Measurements from ENCODE around the gene ARHGEF4.
"Not testable (repeated sequence)": the region's sequence is repeated elsewhere in the genome, so short reads cannot be mapped to it uniquely, and the experiment has no call there.

Gene ARHGEF4

DNA sequence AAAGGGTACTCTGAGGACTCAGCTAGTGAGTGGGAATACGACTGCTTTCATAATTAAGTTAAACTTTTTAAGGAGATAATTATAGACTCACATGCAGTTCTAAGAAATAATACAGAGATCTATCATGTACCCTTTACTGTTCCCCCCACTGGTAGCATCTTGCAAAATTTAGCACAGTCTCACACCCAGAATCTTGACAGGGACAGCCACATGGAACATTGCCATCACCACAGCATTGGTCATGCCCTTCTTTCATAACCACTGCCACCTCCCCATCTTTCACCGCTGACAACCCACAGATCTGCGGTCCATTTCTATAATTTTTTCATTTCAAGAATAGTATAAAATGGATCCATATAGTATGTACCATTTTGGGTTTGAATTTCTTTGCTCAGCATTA, 37.8 kb downstream of the ARHGEF4 start:
- H3K4me3 ChIP-seq (ENCODE audit: low read depth, low read length) = no peak overlapping the region
- no peak for DNase-seq (ENCODE audit: low read depth)

DNA sequence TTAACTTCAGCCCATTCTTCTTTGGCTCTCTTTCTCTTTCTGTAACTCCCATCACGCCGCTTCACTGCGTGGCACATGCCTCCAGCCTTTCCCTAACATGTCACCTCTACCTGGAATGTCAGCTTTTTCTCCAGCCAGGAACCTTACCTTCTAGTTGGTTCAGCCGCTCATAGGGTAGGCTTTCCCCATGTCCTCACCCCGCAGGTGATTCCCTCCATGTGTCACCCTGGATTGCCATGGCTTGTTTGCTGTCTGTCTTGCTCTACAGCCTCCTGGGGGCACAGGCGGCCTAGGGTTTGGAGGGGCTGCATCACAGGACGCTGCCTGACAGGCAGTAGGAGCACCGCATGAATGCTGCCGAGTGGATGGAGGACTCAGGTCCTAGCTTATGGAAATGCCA, 39.2 kb downstream of the ARHGEF4 start:
- no peak for DNase-seq (ENCODE audit: low read depth)
- H3K4me3 ChIP-seq (ENCODE audit: low read depth, low read length) = no peak overlapping the region

DNA sequence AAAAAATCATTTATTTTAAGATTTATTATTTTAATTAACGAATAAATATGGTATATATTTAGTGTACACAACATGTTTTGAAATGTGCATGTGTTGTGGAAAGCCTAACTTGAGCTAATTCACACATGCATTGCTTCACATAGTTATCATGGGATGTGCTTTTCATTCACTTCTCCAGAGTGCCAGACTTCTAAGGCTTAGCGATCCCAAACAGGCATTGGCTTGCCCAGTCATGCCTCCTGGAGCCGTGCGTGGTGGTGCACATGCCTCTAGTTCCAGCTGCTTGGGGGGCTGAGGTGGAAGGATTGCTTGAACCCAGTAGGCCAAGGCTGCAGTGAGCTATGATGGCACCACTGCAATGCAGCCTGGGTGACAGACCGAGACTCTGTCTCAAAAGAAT, 40.5 kb downstream of the ARHGEF4 start:
- no peak for DNase-seq (ENCODE audit: low read depth)
- no peak overlapping the region for H3K4me3 ChIP-seq (ENCODE audit: low read depth, low read length)

DNA sequence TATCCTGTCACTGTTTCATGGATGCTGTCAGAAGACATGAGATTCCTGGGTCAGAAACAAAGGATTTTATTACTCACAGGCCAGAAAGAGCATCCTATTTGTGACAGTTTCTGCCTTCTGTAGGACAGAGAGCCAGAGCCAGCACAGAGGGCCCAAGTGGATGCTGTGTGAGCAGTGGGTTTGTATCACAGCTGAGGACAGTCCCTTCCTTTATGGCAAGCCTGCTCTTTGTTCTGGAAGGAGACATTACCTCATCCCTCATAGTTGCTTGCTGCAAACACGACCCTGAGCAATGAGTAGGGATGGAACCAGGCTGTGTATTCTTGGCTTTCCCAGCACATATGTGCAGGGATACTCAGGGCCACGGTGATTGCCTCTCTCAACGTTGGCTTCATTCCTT, 41.6 kb downstream of the ARHGEF4 start:
- H3K4me3 ChIP-seq (ENCODE audit: low read depth, low read length) = no peak overlapping the region
- no peak for DNase-seq (ENCODE audit: low read depth)

DNA sequence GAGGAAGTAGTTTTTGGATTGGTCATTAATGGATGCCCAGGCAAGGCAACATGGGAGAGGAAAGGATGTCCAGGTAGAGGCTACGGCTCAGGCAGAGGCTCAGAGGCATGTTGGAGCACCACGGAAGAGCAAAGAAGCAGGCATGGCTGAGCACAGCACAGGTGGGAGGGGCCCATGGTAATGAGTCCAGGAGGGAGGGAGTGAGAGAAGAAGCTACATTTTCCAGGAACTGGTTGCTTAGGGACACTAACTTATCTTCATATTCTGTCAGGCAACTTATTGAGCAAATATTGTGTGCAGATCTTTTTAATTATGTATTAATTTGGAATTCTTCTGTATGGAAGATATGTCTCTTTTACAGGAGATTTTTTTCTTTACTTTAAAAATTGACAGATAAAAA, 42.2 kb downstream of the ARHGEF4 start:
- DNase-seq (ENCODE audit: low read depth) = no peak
- H3K4me3 ChIP-seq (ENCODE audit: low read depth, low read length) = no peak overlapping the region

DNA sequence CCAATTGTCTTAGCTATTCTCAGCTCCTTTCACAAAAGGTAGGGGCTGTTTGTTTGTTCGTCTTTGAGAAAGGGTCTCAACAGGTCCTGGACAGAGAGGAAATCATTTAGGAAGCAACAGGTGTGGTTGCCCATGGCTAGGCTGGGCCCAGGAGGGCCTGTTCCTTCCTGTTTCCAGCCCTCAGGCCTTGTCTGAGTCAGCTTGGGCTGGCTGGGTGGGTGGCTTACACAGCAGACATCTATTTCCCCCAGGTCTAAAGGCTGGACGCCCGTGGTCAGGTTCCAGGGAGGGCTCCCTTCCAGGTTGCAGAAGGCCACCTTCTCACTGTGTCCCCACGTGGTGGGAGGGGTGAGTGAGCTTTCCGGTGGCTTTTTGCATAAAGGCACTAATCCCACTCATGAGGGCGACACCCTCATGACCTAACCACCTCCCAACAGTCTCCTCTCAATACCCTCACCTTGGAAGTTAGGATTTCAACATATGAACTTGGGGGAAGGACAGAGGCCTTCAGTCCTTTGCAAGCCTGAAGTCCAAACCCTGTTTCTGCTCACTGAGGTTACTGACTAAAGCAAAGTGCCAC, 45.5 kb downstream of the ARHGEF4 start:
- no peak overlapping the region for H3K4me3 ChIP-seq (ENCODE audit: low read depth, low read length)
- no peak for DNase-seq (ENCODE audit: low read depth)

DNA sequence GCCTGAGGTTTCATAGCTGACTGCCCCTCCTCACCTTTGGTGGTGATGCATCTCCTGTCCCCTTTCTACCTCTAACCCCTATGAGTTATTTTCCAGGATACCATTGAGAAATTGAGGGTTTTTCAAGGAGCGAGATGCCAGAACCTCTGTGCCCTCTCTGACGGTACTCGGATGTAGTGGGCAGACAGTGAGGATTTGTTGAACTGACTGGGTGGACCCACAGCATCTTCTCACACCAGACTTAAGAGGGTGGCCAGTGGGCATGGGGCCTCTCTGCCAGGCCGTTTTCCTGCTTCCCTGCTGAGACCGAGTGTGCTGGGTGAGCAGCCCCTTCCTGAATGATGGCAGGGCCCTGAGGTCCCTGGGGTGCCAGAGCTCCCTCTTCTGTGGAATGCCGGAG, 46.3 kb downstream of the ARHGEF4 start:
- no peak overlapping the region for H3K4me3 ChIP-seq (ENCODE audit: low read depth, low read length)
- no peak for DNase-seq (ENCODE audit: low read depth)

DNA sequence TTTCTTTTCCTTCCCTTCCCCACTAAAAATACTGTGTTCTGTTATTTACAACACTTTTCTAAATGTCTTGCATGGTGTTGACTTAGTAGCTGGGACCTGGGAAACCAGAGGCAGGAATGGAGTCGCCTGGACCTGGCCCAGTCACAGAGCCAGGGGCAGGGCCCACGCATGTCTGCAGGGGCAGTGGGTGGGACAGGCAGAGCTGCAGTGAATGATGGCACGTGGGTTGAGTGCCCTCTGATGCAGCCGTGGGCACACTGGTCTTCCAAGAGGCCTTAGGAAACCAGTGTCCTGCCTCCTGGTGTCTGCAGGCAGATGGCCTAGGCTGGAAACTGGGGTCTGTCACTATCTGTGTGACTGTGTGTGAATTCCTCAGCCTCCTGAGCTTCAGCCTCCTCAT, 46.8 kb downstream of the ARHGEF4 start:
- H3K4me3 ChIP-seq (ENCODE audit: low read depth, low read length) = no peak overlapping the region
- no peak for DNase-seq (ENCODE audit: low read depth)

DNA sequence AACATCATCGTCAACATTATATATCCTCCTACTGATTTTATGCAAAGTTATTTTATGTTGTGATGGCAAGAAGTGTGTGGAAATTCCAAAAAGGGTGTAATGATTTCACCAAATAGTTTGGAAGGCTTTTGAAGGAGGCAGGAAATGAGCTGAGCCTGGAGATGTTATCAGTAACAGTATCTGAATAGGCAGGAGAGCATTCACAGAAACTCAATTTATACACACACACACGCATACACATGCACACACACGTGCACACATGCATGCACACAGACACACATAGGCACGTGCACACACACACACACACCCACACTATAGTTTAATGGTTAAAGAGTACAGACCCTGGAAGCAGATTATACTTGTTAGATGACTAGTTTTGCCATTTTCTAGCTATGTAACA, 47.3 kb downstream of the ARHGEF4 start:
- DNase-seq (ENCODE audit: low read depth) = no peak
- no peak overlapping the region for H3K4me3 ChIP-seq (ENCODE audit: low read depth, low read length)

DNA sequence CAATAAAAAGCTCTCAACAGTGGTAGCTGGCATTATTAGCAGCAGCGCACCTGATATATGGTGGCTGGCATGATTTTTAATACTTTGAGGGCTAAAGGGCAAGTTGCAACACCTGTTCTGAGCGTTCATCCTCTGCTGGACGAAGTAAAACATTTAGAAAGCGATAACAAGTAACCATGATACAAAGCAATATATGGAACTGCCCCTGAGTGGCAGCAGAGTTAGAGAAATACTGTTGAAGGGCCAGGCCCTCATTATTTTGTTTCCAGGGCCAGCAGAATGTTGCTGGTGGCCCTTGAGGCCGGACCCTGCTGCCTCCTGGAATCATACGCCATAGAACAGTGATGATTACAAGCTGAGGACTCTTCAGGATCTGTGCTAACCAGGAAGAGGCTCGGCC, 47.8 kb downstream of the ARHGEF4 start:
- DNase-seq (ENCODE audit: low read depth) = no peak
- no peak overlapping the region for H3K4me3 ChIP-seq (ENCODE audit: low read depth, low read length)

DNA sequence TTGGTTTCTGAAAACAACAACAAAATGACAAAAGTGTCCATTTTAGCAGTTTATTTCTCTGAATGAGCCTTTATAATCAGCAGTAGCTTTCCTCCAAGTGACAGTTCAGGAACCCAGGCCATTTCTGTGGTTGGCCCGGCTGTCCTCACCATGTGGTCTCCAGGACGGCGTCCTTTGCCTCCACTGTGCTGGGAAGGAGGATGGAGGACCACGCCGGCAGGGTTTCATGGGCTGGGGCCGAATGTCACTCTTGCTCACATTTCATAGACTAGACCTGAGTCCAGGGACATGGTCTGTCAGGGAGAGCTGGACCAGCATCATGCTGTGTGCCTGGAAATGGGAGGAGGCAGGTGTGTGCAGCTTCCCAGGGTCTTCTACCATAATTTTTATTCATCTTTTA, 50.9 kb downstream of the ARHGEF4 start:
- no peak overlapping the region for H3K4me3 ChIP-seq (ENCODE audit: low read depth, low read length)
- no peak for DNase-seq (ENCODE audit: low read depth)

DNA sequence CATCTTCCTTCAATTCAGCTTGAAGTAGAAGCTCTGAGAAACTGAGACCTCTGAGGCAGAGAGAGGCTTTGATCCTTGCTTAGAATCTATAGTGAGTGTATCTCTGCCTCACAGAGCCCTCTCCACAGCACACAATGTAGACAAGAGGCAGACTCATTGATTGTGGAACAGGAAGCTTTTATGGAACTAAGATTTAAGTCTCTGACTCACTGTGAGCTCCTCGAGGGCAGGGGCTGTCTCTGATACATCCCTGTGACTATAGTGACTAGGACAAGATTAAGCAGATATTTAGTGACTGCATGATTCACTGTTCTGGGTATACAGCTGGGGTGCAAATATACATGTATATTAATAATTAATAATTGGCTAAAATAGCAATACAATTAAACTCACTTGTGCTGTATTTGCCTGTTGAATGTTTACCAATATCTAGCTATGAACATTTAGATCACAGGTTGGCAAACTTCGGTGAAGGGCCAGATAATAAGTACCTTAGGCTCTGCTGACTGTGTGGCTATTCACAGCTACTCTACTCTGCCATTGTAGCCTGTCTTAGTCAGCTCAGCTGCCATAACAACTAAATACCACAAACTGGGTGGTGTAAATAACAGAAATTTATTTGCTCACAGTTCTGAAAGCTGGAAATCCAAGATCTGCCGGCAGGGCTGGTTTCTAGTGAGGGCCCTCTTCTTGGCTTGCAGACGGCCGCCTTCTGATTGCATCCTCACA, 54.4 kb downstream of the ARHGEF4 start:
- no peak for DNase-seq (ENCODE audit: low read depth)
- no peak overlapping the region for H3K4me3 ChIP-seq (ENCODE audit: low read depth, low read length)

DNA sequence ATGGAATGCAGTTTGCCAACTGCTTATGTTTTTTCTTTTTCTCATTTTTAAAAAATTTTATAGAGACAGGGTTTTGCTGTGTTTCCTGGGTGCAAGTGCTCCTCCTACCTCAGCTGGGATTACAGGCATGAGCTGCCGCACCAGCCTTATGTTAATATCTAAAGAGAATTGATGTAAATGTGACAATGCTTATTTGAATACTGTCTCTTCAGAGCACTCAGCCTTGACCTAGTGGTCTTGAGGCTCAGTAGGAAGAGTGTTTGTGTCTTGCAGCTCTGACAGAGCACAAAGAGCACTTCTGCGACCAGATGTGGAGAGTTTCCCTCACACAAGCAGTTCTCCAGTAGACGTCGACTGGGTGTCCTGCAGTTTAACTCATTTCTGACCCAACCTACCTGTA, 55.3 kb downstream of the ARHGEF4 start:
- H3K4me3 ChIP-seq (ENCODE audit: low read depth, low read length) = no peak overlapping the region
- no peak for DNase-seq (ENCODE audit: low read depth)

DNA sequence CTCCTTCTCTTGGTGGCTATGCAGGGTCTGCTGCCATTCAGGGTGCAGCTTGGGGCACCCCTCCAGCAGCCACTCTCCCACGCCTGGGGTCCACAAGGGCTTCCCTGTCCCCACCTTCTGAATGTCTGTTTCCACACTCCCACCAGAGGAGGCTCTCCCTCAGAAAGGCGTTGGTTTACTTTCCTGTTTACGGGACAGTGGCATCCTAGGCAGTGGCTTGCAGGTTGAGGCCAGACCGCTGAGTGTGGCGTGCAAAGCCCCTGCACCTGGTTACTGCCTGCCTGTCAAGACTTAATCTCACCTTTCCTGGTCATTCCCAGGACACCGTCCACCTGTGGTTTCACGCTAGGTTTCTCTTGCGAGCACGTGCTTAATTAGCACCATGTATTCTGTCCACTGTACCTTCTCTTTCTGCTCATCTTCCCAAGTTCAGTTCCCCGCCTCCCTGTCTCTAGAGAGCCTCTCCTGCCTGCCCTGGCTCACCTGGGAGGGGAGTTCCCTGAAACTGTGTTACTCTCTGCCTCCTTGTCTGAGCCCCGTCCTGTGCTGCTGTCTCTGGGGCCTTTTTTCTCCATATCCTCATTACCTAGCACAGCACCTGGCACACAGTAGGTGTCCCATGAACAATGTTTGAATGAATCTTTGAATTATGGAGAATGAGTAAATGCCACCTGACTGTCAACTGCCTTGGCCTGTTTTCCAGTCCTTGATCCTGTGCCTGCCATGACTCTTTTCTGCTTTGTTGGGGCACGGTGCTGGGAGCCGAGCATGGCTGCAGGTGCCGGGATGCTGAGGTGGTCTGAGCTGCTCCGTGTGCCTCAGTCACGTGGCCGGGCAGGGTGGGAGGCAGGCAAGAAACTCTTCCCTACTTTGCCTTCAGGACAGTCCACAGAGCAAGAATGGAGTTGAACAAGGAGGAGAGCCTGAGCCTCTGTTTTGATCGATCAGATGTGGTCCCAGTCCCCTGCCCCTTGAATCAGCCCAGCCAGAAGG, 56.4 kb downstream of the ARHGEF4 start:
- H3K4me3 ChIP-seq (ENCODE audit: low read depth, low read length) = no peak overlapping the region
- no peak for DNase-seq (ENCODE audit: low read depth)

DNA sequence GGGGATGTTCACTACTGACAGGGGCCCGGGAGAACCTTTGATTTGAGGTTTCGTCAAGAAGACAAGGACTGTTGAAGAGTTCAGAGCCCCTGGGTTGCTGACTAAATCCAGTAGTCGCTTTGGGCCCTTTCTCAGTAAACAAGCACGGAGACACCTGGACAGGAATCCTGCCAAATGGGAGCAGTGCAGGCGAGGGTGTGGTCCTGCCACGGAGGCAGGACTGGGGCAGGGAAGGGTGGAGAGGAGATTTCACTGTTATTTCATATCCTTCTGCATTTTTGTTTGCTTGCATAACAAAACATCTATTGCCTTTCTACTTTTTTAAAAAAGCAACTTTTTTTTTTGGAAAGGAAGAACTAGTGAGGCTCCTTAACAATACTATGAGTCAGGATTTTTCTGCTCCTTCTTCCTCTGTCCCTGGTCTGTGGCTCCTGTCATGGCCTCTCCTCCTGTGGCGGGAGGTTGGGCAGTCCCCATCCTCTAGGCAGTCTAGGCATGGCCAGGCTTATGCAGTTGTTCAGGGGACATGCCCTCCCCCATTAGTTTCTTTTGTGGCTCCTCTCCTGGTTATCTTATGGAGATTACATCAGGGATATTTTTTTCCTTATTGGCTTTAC, 57.7 kb downstream of the ARHGEF4 start:
- DNase-seq (ENCODE audit: low read depth) = no peak
- no peak overlapping the region for H3K4me3 ChIP-seq (ENCODE audit: low read depth, low read length)

DNA sequence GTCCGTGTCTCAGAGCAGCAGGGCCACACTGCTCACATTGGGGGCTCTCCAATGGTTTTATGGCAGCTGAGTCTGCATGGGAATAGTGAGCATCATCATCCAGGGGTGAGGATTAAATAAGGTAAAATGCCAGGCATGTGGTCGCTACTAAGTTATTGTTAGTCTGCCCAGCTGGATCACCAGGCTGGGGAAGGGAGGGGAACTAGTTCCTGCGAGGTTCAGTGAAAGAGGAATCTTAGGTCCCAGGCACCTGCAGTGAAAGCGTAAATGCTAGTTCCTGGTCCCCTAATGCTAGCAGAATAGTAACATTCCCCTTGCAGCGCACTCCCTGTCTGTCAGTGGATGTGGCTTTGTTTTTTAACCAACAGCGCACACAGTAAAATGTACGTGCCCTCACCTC, 60.1 kb downstream of the ARHGEF4 start:
- no peak overlapping the region for H3K4me3 ChIP-seq (ENCODE audit: low read depth, low read length)

DNA sequence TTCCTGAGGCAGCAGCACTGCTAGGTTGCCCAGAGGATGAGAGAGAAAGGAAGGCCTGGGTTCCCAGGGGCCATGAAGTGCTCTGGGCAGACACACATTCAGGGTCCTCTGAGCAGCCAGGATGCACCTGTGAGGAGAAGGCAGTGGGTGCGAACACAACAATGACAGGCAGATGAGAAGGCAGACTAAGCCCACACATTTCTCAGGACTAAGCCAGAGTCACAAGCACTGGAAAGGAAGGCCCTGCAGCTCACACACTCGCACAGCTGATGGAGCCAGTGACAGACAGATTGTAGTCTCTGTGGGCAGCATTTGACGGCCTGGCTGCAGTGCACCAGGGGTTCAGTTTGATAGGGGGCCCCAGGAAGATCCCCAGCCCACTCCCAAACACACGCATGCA, 61.8 kb downstream of the ARHGEF4 start:
- no peak for DNase-seq (ENCODE audit: low read depth)

More for the DNA sequence above, 60.1 kb downstream of the ARHGEF4 start:
- DNase-seq (ENCODE audit: low read depth) = no peak

DNA sequence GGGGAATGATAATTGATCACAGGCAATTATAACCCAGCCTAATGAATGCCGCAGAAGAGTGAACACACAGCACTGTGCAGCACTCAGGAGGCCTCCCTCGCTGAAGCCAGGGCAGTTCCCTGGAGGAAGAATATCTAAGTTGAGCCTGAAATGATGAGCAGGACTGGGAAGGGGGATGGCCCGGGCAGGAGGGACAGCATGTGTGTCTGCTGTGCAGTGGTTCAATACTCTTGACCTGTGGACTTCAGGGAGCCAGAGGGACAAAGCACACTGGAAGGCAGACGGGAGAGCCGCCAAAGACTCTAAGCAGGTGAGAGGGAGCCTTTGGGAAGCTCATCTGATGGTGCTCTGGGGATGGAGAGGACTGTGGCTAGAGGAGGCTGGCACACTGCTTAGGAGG, 62.6 kb downstream of the ARHGEF4 start:
- no peak for DNase-seq (ENCODE audit: low read depth)
- H3K4me3 ChIP-seq (ENCODE audit: low read depth, low read length) = no peak overlapping the region

More for the DNA sequence above, 61.8 kb downstream of the ARHGEF4 start:
- H3K4me3 ChIP-seq (ENCODE audit: low read depth, low read length) = no peak overlapping the region

DNA sequence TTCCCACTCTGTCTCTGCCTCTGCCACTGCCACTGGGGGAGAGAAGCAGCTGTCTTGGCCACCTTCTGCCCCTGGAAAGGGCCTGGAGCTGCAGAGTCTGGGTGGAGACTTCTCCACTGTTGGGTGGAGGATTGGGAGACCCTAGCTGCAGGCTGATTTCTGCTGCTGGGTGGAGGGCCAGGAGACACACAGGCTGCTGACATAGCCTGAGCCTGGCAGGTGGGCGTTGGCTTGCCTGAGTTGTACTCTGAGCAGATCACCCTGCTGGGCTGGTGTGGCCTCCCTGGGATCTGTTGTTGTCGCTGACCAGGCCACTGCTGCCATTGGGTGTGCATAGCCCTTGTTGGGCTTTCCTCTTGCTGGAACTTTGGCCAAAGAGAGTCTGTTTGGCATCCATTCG, 64.3 kb downstream of the ARHGEF4 start:
- no peak for DNase-seq (ENCODE audit: low read depth)
- no peak overlapping the region for H3K4me3 ChIP-seq (ENCODE audit: low read depth, low read length)

DNA sequence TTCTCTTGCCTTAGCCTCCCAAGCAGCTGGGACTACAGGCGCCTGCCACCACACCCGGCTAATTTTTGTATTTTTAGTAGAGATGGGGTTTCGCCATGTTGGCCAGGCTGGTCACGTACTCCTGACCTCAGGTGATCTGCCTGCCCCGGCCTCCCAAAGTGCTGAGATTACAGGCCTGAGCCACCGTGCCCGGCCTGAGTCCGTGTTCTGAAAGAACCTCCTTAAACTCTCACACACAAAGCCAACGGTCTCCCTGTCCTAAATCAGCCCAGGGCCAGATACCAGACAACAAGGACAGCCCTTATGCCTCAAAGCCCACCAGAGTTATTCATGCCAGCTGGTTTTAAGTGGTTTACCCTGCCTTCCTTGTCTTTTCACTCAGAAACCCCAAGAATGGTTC, 64.9 kb downstream of the ARHGEF4 start:
- DNase-seq (ENCODE audit: low read depth) = not testable (repeated sequence)

More for the DNA sequence above, 64.9 kb downstream of the ARHGEF4 start:
- H3K4me3 ChIP-seq (ENCODE audit: low read depth, low read length) = not testable (repeated sequence)
